Stimulated activated naive CD8-positive, alpha-beta T cell treated with anti-CD3 and anti-CD28 coated beads, Interleukin-15, Interleukin-2, amounts not matched to agents 100 ng/mL and 50 ng/mL, for 24 hours (primary cell): Measurements from ENCODE around the gene SEC24B.
"Not testable (repeated sequence)": the region's sequence is repeated elsewhere in the genome, so short reads cannot be mapped to it uniquely, and the experiment has no call there.

Experiments used
- H3K27ac Mint-ChIP-seq: one replicate; pipeline ENCODE4 v1.8.0; 2021; ENCODE audit warnings: mild to moderate bottlenecking, mixed read lengths
- H3K27me3 Mint-ChIP-seq: one replicate; pipeline ENCODE4 v1.8.0; 2021; ENCODE audit warnings: mixed read lengths
- H3K36me3 Mint-ChIP-seq: one replicate; pipeline ENCODE4 v1.8.0; 2021; ENCODE audit warnings: low read depth, mixed read lengths
- H3K4me1 Mint-ChIP-seq: one replicate; pipeline ENCODE4 v1.8.0; 2021; ENCODE audit warnings: low read depth, mixed read lengths
- H3K4me3 Mint-ChIP-seq: one replicate; pipeline ENCODE4 v1.8.0; 2021; ENCODE audit warnings: mild to moderate bottlenecking, mixed read lengths
- H3K9me3 Mint-ChIP-seq: one replicate; pipeline ENCODE4 v1.8.0; 2021; ENCODE audit warnings: mixed read lengths

The SEC24B gene

GRCh38 chr4:109447278-109447677, 13.7 kb downstream of the SEC24B start:
- no peaks in the 10 kb centered on the region for H3K27me3 Mint-ChIP-seq
- H3K4me1 Mint-ChIP-seq = peaks cover 58% of the 10 kb centered on the region
- peaks cover 42% of the 10 kb centered on the region for H3K36me3 Mint-ChIP-seq
- peaks cover 5% of the 10 kb centered on the region for H3K9me3 Mint-ChIP-seq
- H3K4me3 Mint-ChIP-seq = no peak overlapping the region
- no peak overlapping the region for H3K27ac Mint-ChIP-seq

- Mint-ChIP-seq H3K4me3 (no peak overlapping the region), H3K9me3 (no peaks in the 10 kb centered on the region), H3K27me3 (no peaks in the 10 kb centered on the region), H3K4me1 (peaks cover 45% of the 10 kb centered on the region), H3K27ac (no peak overlapping the region), H3K36me3 (peaks cover 63% of the 10 kb centered on the region)
Measured at GRCh38 chr4:109451544-109452273, 18.1 kb downstream of the SEC24B start.

GRCh38 chr4:109453110-109453509, 19.5 kb downstream of the SEC24B start:
- not testable (repeated sequence) for H3K27me3 Mint-ChIP-seq, H3K9me3 Mint-ChIP-seq, H3K27ac Mint-ChIP-seq, H3K4me3 Mint-ChIP-seq
- peaks cover 67% of the 10 kb centered on the region for H3K36me3 Mint-ChIP-seq
- H3K4me1 Mint-ChIP-seq = peaks cover 33% of the 10 kb centered on the region

- no peaks in the 10 kb centered on the region for H3K27me3 Mint-ChIP-seq
- peaks cover 41% of the 10 kb centered on the region for H3K36me3 Mint-ChIP-seq
- H3K4me1 Mint-ChIP-seq = peaks cover 2% of the 10 kb centered on the region
- no peak overlapping the region for H3K4me3 Mint-ChIP-seq
- H3K9me3 Mint-ChIP-seq = no peaks in the 10 kb centered on the region
- no peak overlapping the region for H3K27ac Mint-ChIP-seq
Measured at GRCh38 chr4:109462297-109462696, 28.7 kb downstream of the SEC24B start.

GRCh38 chr4:109462802-109463201, 29.2 kb downstream of the SEC24B start:
- no peak overlapping the region for H3K27ac Mint-ChIP-seq

GRCh38 chr4:109465069-109465468, 31.5 kb downstream of the SEC24B start:
- Mint-ChIP-seq H3K4me1 (peaks cover 16% of the 10 kb centered on the region), H3K27me3 (no peaks in the 10 kb centered on the region), H3K9me3 (no peaks in the 10 kb centered on the region), H3K4me3 (no peak overlapping the region), H3K27ac (no peak overlapping the region), H3K36me3 (peaks cover 53% of the 10 kb centered on the region)

More at GRCh38 chr4:109462802-109463201, 29.2 kb downstream of the SEC24B start:
- Mint-ChIP-seq H3K4me3 (no peak overlapping the region), H3K27me3 (no peaks in the 10 kb centered on the region), H3K36me3 (peaks cover 43% of the 10 kb centered on the region), H3K9me3 (no peaks in the 10 kb centered on the region), H3K4me1 (peaks cover 3% of the 10 kb centered on the region)

- no peaks in the 10 kb centered on the region for H3K27me3 Mint-ChIP-seq
- peaks cover 47% of the 10 kb centered on the region for H3K4me1 Mint-ChIP-seq
- H3K9me3 Mint-ChIP-seq = no peaks in the 10 kb centered on the region
- no peak overlapping the region for H3K4me3 Mint-ChIP-seq
- no peak overlapping the region for H3K27ac Mint-ChIP-seq
- H3K36me3 Mint-ChIP-seq = peaks cover 63% of the 10 kb centered on the region
Measured at GRCh38 chr4:109469915-109470314, 36.3 kb downstream of the SEC24B start.

GRCh38 chr4:109472343-109472761, 38.7 kb downstream of the SEC24B start:
- peaks cover 59% of the 10 kb centered on the region for H3K36me3 Mint-ChIP-seq
- H3K27ac Mint-ChIP-seq = no peak overlapping the region
- peaks cover 53% of the 10 kb centered on the region for H3K4me1 Mint-ChIP-seq
- no peaks in the 10 kb centered on the region for H3K9me3 Mint-ChIP-seq
- H3K27me3 Mint-ChIP-seq = no peaks in the 10 kb centered on the region
- no peak overlapping the region for H3K4me3 Mint-ChIP-seq

GRCh38 chr4:109473824-109474223, 40.2 kb downstream of the SEC24B start:
- Mint-ChIP-seq H3K9me3 (no peaks in the 10 kb centered on the region), H3K27ac (peak overlapping the region; percentile 32), H3K36me3 (peaks cover 48% of the 10 kb centered on the region), H3K4me3 (no peak overlapping the region), H3K27me3 (no peaks in the 10 kb centered on the region), H3K4me1 (peaks cover 52% of the 10 kb centered on the region)

- Mint-ChIP-seq H3K27ac (no peak overlapping the region), H3K4me1 (no peaks in the 10 kb centered on the region), H3K36me3 (peaks cover 37% of the 10 kb centered on the region), H3K27me3 (no peaks in the 10 kb centered on the region), H3K4me3 (no peak overlapping the region), H3K9me3 (no peaks in the 10 kb centered on the region)
Measured at GRCh38 chr4:109486007-109486406, 52.4 kb downstream of the SEC24B start.

GRCh38 chr4:109494563-109494962, 60.9 kb downstream of the SEC24B start:
- Mint-ChIP-seq H3K27ac (no peak overlapping the region), H3K9me3 (no peaks in the 10 kb centered on the region), H3K27me3 (no peaks in the 10 kb centered on the region), H3K36me3 (peaks cover 54% of the 10 kb centered on the region), H3K4me1 (no peaks in the 10 kb centered on the region), H3K4me3 (no peak overlapping the region)

- Mint-ChIP-seq H3K27ac (no peak overlapping the region), H3K4me1 (no peaks in the 10 kb centered on the region), H3K36me3 (peaks cover 61% of the 10 kb centered on the region), H3K9me3 (no peaks in the 10 kb centered on the region), H3K27me3 (no peaks in the 10 kb centered on the region), H3K4me3 (no peak overlapping the region)
Measured at GRCh38 chr4:109495514-109495913, 61.9 kb downstream of the SEC24B start.

GRCh38 chr4:109496875-109497274, 63.3 kb downstream of the SEC24B start:
- Mint-ChIP-seq H3K27ac (no peak overlapping the region), H3K36me3 (peaks cover 51% of the 10 kb centered on the region), H3K9me3 (no peaks in the 10 kb centered on the region), H3K4me3 (no peak overlapping the region), H3K27me3 (no peaks in the 10 kb centered on the region), H3K4me1 (no peaks in the 10 kb centered on the region)

GRCh38 chr4:109497511-109497910, 63.9 kb downstream of the SEC24B start:
- H3K27ac Mint-ChIP-seq = no peak overlapping the region
- peaks cover 50% of the 10 kb centered on the region for H3K36me3 Mint-ChIP-seq
- H3K27me3 Mint-ChIP-seq = no peaks in the 10 kb centered on the region
- H3K9me3 Mint-ChIP-seq = no peaks in the 10 kb centered on the region
- H3K4me3 Mint-ChIP-seq = no peak overlapping the region
- no peaks in the 10 kb centered on the region for H3K4me1 Mint-ChIP-seq

GRCh38 chr4:109499513-109499912, 65.9 kb downstream of the SEC24B start:
- H3K4me3 Mint-ChIP-seq = no peak overlapping the region
- no peaks in the 10 kb centered on the region for H3K27me3 Mint-ChIP-seq
- peaks cover 58% of the 10 kb centered on the region for H3K36me3 Mint-ChIP-seq

GRCh38 chr4:109506890-109507289, 73.3 kb downstream of the SEC24B start:
- no peaks in the 10 kb centered on the region for H3K9me3 Mint-ChIP-seq
- no peak overlapping the region for H3K4me3 Mint-ChIP-seq
- H3K27ac Mint-ChIP-seq = no peak overlapping the region
- H3K4me1 Mint-ChIP-seq = no peaks in the 10 kb centered on the region
- H3K36me3 Mint-ChIP-seq = peaks cover 64% of the 10 kb centered on the region
- H3K27me3 Mint-ChIP-seq = no peaks in the 10 kb centered on the region

More at GRCh38 chr4:109499513-109499912, 65.9 kb downstream of the SEC24B start:
- Mint-ChIP-seq H3K4me1 (no peaks in the 10 kb centered on the region), H3K27ac (no peak overlapping the region), H3K9me3 (no peaks in the 10 kb centered on the region)
